ENCODE results near the gene CS. TPM values are rescaled to one million over a fixed set of nuclear protein-coding genes. Genes with fewer than 3 reads are reported as not detected.
"Not testable (repeated sequence)": the region's sequence is repeated elsewhere in the genome, so short reads cannot be mapped to it uniquely, and the experiment has no call there.

Gene CS
- total RNA-seq: 100 to 1,000 TPM; 319 to 351 TPM

DNA sequence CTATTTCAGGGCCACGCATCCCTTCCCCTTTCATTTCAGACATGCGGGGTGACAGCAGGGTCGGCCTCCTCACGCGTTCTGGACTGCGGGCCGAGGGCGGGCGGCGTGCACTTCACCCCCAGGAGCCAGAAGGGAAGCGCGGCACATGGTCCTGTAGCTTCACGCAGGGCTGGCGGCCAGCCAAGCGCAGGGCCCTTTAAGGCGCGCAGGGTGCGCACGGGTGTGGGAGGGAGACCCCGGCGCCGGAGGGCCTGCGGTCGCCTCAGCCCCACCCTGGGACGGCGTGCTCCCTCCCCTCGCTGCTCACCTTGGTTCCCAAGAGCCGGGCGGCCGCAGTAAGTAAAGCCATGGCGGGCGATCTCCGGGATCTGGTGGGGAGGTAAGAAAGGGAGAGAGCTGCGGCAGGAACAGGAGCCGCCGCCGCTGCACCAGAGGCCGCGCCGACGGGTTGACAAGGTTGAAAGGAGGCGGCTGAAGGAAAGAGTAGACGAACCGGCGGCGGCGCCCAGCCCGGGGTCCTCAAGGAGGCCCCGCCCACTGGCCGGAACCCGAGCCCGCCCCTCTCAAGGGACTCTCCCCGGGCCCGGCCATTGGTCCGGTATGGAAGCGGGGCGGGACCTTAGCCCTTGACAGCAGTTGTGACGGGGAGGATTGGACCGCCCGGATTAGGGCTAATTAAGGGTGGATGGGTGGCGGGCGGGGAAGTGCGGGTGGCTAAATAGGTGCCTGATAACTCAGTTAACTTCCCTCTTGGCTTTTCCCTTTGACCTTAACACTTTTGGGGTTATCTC is at the start of gene CS:
CS (minus strand) TSS at position 478 of the 791 bp plus-strand sequence; CDS start at position 349, 129 bp downstream.
- DNase-seq (ENCODE audit: low spot score in 2 of 2) (peak; percentile 95 to 98), ATAC-seq (peak; percentile 97 to 99)
- H3K36me3 Mint-ChIP-seq: peaks cover 25 to 37% of the 10 kb centered on the region in 2 donors
- no peaks in the 10 kb centered on the region for H3K9me3 Mint-ChIP-seq
- H3K27ac Mint-ChIP-seq: peak within 1 kb of the TSS; percentile 92 to 95

DNA sequence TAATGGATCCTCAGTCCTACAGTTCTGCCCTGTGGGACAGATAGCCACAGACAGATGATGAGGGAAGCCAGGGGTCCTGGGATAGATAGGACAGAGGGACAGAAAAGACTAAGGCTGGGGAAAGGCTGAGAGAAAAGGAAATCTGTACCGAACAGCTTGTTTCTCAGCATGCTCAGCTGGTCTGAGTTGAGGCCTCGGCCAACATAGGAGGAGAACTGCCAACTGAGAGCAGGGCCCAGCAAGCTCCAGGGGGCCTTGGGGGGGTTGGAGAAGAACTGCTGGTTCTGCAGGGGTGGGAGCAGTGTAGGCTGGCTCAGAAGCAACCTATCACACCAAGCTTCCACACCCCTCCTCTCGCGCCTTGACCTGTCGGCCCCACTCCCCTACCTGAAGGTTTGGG is 48.6 kb upstream of the CS start:
- no peak for ATAC-seq
- Mint-ChIP-seq H3K36me3 (peaks cover 0 to 21% of the 10 kb centered on the region in 2 donors), H3K27ac (peak overlapping the region in 1 of 2 donors; percentile 7)

DNA sequence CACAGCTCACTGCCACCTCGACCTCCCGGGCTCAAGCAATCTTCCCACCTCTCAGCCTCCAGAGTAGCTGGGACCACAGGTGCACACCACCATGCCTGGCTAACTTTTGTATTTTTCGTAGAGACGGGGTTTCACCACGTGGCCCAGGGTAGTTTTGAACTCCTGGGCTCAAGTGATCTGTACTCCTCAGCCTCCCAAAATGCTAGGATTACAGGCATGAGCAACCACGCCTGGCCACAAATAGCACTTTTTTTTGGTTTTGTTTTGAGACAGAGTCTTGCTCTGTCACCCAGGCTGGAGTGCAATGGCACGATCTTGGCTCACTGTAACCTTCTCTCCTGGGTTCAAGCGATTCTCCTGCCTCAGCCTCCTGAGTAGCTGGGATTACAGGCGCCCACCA is 47.1 kb upstream of the CS start:
- Mint-ChIP-seq H3K27ac (peak overlapping the region in 1 of 2 donors; percentile 55), H3K36me3 (peaks cover 0 to 30% of the 10 kb centered on the region in 2 donors)
- DNase-seq (ENCODE audit: low spot score in 2 of 2); H3K9me3 Mint-ChIP-seq: not testable (repeated sequence)
- peak in 1 of 2 donors; percentile 45 for ATAC-seq

More for the DNA sequence above, 48.6 kb upstream of the CS start:
- H3K9me3 Mint-ChIP-seq: no peaks in the 10 kb centered on the region
- no peak for DNase-seq (ENCODE audit: low spot score in 2 of 2)

DNA sequence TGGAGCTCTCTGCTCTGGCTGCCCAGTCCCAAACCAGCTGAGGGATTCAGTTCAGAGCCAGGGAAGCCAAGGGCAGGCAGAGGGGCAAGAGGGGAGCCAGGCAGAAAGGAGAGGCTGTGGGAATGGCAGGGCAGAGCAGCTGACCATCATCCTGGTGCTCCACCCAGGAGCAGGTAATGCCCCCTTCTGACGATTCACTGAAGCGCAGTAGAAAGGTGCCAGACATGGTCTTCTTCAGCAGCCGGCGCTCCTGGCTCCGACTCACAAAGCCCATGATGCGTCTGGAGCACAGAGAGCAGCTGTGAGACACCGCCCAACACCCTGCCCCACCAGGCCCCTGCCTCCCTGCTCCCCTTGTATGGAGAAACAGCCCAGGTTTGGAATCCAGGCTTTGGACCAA is 46.5 kb upstream of the CS start:
- Mint-ChIP-seq H3K27ac (peak overlapping the region in 1 of 2 donors; percentile 52), H3K36me3 (peaks cover 0 to 30% of the 10 kb centered on the region in 2 donors), H3K9me3 (no peaks in the 10 kb centered on the region)
- ATAC-seq: peak in 1 of 2 donors; percentile 40
- DNase-seq (ENCODE audit: low spot score in 2 of 2): no peak

DNA sequence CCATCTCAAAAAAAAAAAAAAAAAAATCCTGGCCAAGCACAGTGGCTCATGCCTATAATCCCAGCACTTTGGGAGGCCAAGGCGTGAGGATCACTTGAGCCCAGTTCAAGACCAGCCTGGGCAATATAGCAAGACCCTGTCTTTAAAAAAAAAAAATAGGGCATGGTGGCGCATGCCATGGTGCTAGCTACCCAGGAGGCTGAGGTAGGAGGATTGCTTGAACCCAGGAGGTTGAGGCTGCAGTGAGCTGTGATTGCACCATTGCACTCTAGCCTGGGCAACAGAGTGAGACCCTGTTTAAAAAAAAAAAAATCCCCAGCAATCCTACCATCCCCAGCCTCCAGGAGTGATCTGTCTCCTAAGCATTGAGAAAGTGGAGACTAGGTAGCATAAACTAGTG is 42.2 kb upstream of the CS start:
- not testable (repeated sequence) for H3K9me3 Mint-ChIP-seq; DNase-seq (ENCODE audit: low spot score in 2 of 2); ATAC-seq; H3K27ac Mint-ChIP-seq
- H3K36me3 Mint-ChIP-seq: peaks cover 10 to 22% of the 10 kb centered on the region in 2 donors

DNA sequence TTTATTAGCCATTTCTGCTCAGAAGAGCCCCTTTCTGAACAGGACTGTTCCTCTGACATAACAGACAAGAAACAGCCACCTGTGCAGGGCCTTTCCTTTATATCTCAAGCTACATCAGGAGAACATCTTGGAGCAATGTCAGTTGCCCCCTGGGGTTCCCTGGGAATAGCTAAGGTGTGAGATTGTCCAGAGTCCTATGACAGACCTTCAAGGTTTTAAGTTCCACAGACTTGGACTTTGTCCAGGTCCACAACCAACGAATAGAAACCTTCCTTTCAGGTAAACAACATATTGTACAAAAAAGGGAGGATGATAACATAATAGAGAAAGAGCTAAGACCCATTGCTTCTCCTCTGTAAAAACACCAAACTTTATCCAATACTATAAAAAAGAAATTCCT is 41.5 kb upstream of the CS start:
- DNase-seq (ENCODE audit: low spot score in 2 of 2) (no peak), ATAC-seq (no peak)
- Mint-ChIP-seq H3K9me3 (no peaks in the 10 kb centered on the region), H3K27ac (no peak overlapping the region), H3K36me3 (peaks cover 10 to 22% of the 10 kb centered on the region in 2 donors)

DNA sequence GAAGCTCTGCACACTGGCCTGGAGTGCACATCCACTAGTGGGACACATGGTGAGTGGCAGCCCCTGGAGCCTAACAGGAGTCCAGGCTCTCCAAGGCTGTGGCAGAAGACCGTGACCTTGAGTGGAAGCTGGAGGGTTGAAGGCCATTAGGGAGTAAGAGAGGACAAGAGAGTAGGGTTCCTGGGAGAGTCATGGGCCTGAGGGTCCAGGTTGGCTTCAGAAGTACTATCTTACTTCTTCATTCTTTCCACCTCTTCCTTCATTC is 39.0 kb upstream of the CS start:
- Mint-ChIP-seq H3K9me3 (no peaks in the 10 kb centered on the region), H3K36me3 (peaks cover 10 to 20% of the 10 kb centered on the region in 2 donors), H3K27ac (peak overlapping the region; percentile 95)
- DNase-seq (ENCODE audit: low spot score in 2 of 2) (no peak), ATAC-seq (no peak)

DNA sequence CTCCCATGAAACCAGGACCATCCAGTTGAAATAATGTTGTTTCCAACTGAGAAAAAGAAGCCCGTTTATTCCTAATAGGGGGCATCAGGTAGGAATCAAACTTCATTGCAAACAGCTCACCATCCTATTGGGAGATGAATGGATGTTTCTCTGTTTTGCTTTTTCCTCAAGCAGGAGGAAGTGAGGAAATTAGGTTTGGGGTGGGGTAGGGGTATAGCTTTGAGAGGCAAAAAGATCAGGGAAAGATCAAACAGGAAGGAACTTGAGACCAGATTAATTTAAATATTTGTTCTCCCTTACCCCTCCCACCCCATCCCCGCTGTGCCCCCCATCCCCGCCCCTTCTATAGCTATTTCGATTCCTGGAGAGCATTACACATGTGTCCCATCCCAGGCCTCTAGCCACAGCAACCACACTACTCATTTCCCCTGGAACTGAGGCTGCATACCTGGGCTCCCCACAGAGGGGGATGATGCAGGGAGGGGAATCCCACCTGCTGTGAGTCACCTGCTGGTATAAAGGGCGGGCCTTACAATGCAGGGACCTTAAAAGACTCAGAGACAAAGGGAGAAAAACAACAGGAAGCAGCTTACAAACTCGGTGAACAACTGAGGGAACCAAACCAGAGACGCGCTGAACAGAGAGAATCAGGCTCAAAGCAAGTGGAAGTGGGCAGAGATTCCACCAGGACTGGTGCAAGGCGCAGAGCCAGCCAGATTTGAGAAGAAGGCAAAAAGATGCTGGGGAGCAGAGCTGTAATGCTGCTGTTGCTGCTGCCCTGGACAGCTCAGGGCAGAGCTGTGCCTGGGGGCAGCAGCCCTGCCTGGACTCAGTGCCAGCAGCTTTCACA is 38.4 kb upstream of the CS start, which contains the start of gene IL23A:
IL23A (plus strand) TSS at position 577 of the 850 bp plus-strand sequence; CDS start at position 738, 161 bp downstream.
- DNase-seq (ENCODE audit: low spot score in 2 of 2) (peak; percentile 79 to 95), ATAC-seq (peak; percentile 86 to 89)
- Mint-ChIP-seq H3K27ac (peak within 1 kb of the TSS; percentile 95), H3K36me3 (peaks cover 10 to 15% of the 10 kb centered on the region in 2 donors), H3K9me3 (no peaks in the 10 kb centered on the region)

DNA sequence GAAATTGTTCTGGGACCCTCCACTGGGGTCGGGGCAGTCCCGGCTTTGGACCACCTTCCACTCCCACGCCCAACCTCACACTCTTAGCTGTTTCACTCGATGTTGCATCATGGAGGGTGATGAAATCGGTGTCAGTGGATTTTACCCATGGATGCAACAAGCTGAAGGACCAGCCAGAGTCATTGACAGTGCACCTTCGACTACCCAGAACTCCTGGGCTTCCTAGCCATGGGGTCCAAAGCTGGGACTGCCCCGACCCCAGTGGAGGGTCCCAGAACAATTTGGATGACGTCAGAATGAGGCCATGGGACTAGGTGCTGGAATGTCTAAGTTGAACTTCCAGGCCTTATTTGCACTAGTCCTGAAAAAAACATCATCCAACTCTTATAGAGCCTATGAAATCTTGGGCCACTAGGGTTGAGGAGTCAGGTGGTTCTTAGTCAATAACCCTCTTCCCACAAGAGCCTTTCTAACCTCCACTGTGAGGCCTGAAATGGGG is 37.7 kb upstream of the CS start:
- no peak for ATAC-seq
- DNase-seq (ENCODE audit: low spot score in 2 of 2): no peak
- Mint-ChIP-seq H3K36me3 (peaks cover 7 to 10% of the 10 kb centered on the region in 2 donors), H3K9me3 (no peaks in the 10 kb centered on the region), H3K27ac (peak overlapping the region; percentile 61 to 95)

DNA sequence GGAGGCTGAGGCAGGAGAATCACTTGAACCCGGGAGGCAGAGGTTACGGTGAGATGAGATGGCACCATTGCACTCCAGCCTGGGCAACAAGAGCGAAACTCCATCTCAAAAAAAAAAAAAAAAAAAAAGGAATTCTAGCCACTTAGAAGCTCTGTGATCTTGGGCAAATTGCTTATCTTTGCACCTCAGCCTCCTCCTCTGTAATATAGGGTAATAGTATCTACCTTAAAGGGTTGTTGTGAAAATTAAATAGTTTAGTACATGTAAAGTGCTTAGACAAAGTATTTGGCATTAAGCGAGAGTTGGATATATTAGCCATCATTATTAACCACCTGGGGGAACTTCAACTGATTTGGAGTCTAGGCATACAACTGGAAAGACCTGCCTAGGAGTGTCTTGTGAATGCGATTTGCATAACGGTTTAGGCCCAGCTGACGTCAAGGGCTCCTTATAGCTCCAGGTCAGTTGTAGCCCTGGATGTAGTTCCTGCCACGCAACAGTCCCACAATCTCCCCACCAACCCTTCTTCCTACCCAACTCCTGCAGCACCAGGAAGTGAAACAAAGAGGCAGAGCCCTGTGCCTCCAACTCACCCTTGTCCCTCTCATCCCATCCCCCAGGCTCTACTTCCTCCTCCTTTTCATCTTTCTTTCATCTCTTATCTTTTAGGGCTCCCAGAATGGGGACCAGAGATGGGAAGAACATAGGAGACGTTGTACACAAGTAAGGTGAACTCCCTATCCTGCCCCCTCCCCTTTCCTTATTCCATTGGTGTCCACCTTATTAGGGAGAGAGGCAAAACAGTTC is 36.4 kb upstream of the CS start:
- peak overlapping the region in 1 of 2 donors; percentile 95 for H3K27ac Mint-ChIP-seq

DNA sequence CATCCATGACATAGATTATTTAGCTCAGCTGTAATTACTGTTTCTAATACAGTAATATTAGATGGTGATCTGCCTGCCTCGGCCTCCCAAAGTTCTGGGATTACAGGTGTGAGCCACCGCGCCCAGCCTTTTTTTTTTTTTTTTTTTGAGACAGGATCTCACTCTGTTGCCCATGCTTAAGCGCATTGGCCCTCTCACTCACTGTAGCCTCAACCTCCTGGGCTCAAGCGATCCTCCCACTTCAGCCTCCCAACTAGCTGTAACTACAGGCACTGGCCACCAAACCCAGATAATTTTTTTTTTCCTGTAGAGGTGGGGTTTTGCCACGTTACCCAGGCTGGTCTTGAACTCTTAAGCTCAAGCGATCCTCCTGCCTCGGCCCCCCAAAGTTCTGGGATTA is 35.4 kb upstream of the CS start:
- DNase-seq (ENCODE audit: low spot score in 2 of 2); H3K9me3 Mint-ChIP-seq; ATAC-seq; H3K36me3 Mint-ChIP-seq; H3K27ac Mint-ChIP-seq: not testable (repeated sequence)

More for the DNA sequence above, 36.4 kb upstream of the CS start:
- DNase-seq (ENCODE audit: low spot score in 2 of 2): no peak
- no peaks in the 10 kb centered on the region for H3K9me3 Mint-ChIP-seq
- peaks cover 7 to 10% of the 10 kb centered on the region in 2 donors for H3K36me3 Mint-ChIP-seq
- ATAC-seq: no peak

DNA sequence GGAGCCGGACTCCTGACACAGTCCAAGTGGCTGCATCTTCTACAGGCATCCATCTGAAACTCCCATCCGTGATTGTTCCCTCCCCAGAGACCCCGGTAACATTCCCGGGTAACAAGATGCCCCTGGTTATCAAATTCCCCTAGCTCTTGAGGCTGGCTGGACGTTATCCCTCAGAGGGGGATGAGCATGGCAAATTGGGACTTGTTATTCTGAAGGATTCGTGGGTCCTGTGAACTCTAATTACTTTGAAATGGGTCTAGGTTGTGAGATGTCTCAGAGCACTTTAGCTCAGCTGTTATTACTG is 34.3 kb upstream of the CS start:
- peaks cover 7 to 10% of the 10 kb centered on the region in 2 donors for H3K36me3 Mint-ChIP-seq
- no peaks in the 10 kb centered on the region for H3K9me3 Mint-ChIP-seq
- no peak for DNase-seq (ENCODE audit: low spot score in 2 of 2)
- ATAC-seq: no peak
- peak overlapping the region; percentile 99 to 100 for H3K27ac Mint-ChIP-seq

DNA sequence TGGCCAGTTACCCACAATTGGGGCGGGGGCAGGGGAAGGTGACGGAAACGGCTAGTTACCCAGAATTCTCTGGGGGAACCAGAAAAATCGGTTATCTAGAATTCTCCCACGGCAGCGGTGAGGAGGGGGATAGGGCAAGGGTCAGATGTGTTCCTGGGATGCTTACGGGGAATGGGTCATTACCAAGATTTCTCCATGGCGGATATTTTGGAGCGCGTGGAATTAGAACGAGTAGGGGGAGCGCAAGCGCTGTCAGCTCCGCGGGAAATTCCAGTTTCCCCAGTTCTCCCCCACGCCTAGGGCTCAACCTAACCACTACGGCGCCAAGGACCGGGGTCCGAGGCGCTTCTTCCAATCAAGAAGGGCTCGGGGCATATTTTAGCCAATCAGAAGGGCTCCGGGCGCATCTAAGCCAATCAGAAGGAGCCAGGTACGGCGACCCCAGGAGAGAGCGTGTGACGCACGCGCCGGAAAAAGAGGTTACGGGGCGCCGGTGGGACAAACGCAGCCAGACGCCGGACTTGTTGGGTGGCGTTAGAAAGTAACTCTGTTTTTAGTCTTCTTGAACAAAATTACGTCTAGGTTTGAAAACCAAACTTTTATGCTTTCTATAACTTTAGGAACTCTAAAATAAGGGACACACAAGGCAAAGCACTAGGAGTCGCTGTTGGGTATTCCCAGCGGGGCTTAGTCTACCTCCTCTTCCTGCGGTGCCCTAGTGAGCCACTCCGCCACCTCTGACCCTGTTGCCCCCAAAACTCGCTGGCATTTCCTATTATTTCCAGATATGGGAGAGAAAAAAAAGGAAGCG is 33.8 kb upstream of the CS start, which contains the start of gene PAN2:
PAN2 (minus strand) TSS at position 322 of the 811 bp plus-strand sequence. CDS start 906 bp downstream, outside the sequence.
- Mint-ChIP-seq H3K27ac (peak within 1 kb of the TSS; percentile 99 to 100), H3K9me3 (no peaks in the 10 kb centered on the region), H3K36me3 (peaks cover 2 to 4% of the 10 kb centered on the region in 2 donors)
- DNase-seq (ENCODE audit: low spot score in 2 of 2) (peak; percentile 91 to 94), ATAC-seq (peak; percentile 81 to 90)

DNA sequence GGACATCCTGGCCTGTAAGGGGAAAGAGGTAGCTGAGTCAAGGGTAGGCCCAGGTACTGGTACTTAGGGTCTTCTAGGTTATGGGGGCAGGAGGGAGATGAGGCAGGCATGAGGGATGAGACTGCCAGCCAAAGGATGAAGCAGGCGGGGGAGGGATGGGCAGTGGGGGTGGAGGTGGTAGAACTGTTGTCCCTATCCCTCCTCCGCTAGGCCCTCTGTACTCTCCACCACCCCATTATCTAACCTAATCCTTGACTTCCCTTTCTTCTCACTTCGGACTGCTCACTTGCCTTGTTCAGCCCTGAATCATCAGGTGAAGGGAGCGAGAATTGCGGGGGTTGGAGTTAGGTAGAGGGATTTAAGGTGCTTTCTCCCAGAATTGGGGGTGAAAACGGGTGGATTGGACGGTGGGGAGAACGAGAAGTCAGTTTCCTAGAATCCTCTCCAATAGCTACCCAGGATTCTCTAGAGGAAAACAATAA is 33.1 kb upstream of the CS start:
- ATAC-seq (no peak), DNase-seq (ENCODE audit: low spot score in 2 of 2) (no peak)

DNA sequence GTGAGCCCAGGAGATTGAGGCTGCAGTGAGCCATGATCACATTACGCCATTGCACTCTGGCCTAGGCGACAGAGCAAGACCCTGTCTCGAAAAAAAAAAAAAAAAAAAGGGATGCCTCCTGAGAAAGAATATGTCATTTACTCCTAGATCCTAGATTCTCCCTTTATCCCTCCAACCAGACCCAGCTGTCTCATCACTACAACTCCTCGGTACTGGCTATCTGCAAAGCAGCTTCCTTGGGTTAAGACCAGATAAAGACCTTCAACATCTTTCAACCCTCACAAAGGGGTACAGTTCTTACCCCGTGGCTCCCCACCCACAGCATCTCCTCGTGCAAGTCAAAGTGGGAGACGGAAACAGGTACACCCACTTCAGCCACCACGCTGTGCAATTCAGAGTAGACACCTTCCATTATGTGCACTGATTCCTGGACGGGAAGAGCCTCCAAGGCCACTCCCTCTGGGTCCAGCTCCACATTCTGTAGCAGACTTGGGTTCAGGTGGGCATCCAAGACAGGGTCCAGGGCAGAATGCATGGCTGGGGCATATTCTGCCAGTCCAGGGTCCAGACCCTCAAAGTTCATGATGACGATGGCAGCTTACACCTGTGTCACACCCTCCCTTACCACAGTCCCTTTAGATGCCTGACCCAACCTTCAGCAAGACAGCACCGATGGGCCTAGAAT is 32.5 kb upstream of the CS start:
- ATAC-seq (no peak), DNase-seq (ENCODE audit: low spot score in 2 of 2) (no peak)
- H3K36me3 Mint-ChIP-seq: no peaks in the 10 kb centered on the region
- peak overlapping the region; percentile 99 to 100 for H3K27ac Mint-ChIP-seq
- H3K9me3 Mint-ChIP-seq: no peaks in the 10 kb centered on the region

More for the DNA sequence above, 33.1 kb upstream of the CS start:
- peak overlapping the region; percentile 99 to 100 for H3K27ac Mint-ChIP-seq
- no peaks in the 10 kb centered on the region for H3K9me3 Mint-ChIP-seq
- H3K36me3 Mint-ChIP-seq: no peaks in the 10 kb centered on the region
